Measurements from ENCODE around the gene C11orf52.
"Not testable (repeated sequence)": the region's sequence is repeated elsewhere in the genome, so short reads cannot be mapped to it uniquely, and the experiment has no call there.

The C11orf52 gene

GRCh38 chr11:111930472-111930871, 11.8 kb downstream of the C11orf52 start:
- DNase-seq (ENCODE audit: low read depth) = no peak
- TF ChIP-seq CTCF (IDR thresholded peaks at IDR 0.05; ENCODE audit: insufficient read depth, low read depth, low read length, missing control alignments) = no peak
- H3K4me3 ChIP-seq (ENCODE audit: low read length) = no peak overlapping the region

- DNase-seq (ENCODE audit: low read depth) = no peak
Measured at GRCh38 chr11:111932611-111932950, 13.9 kb downstream of the C11orf52 start.

GRCh38 chr11:111933176-111933575, 14.5 kb downstream of the C11orf52 start:
- H3K4me3 ChIP-seq (ENCODE audit: low read length); DNase-seq (ENCODE audit: low read depth): not testable (repeated sequence)

More at GRCh38 chr11:111932611-111932950, 13.9 kb downstream of the C11orf52 start:
- no peak overlapping the region for H3K4me3 ChIP-seq (ENCODE audit: low read length)
- TF ChIP-seq CTCF (IDR thresholded peaks at IDR 0.05; ENCODE audit: insufficient read depth, low read depth, low read length, missing control alignments) = no peak

GRCh38 chr11:111933872-111934271, 15.2 kb downstream of the C11orf52 start:
- DNase-seq (ENCODE audit: low read depth) = no peak
- H3K4me3 ChIP-seq (ENCODE audit: low read length) = no peak overlapping the region
- no peak for TF ChIP-seq CTCF (IDR thresholded peaks at IDR 0.05; ENCODE audit: insufficient read depth, low read depth, low read length, missing control alignments)

GRCh38 chr11:111934306-111934705, 15.6 kb downstream of the C11orf52 start:
- no peak for TF ChIP-seq CTCF (IDR thresholded peaks at IDR 0.05; ENCODE audit: insufficient read depth, low read depth, low read length, missing control alignments)
- no peak for DNase-seq (ENCODE audit: low read depth)
- H3K4me3 ChIP-seq (ENCODE audit: low read length) = no peak overlapping the region

- TF ChIP-seq CTCF (IDR thresholded peaks at IDR 0.05; ENCODE audit: insufficient read depth, low read depth, low read length, missing control alignments) = no peak
- no peak overlapping the region for H3K4me3 ChIP-seq (ENCODE audit: low read length)
- no peak for DNase-seq (ENCODE audit: low read depth)
Measured at GRCh38 chr11:111935317-111936039, 16.8 kb downstream of the C11orf52 start.

GRCh38 chr11:111936040-111936540, 17.4 kb downstream of the C11orf52 start:
- H3K4me3 ChIP-seq (ENCODE audit: low read length) = no peak overlapping the region
- no peak for TF ChIP-seq CTCF (IDR thresholded peaks at IDR 0.05; ENCODE audit: insufficient read depth, low read depth, low read length, missing control alignments)
- DNase-seq (ENCODE audit: low read depth) = no peak
